ENCODE results near the gene KRTAP4-9.
"Not testable (repeated sequence)": the region's sequence is repeated elsewhere in the genome, so short reads cannot be mapped to it uniquely, and the experiment has no call there.

Gene KRTAP4-9

GRCh38 chr17:41098042-41098441 lies 7.1 kb upstream of the KRTAP4-9 start, which contains the start of gene KRTAP4-8:
TSS of gene KRTAP4-8 (minus strand) at chr17:41098142. CDS start at chr17:41098084, 58 bp downstream.
- no peak for DNase-seq (ENCODE audit: low spot score)

GRCh38 chr17:41098481-41098880 lies 6.7 kb upstream of the KRTAP4-9 start:
- peak; percentile 7 for DNase-seq (ENCODE audit: low spot score)

GRCh38 chr17:41099682-41100480 lies 5.3 kb upstream of the KRTAP4-9 start:
- DNase-seq (ENCODE audit: low spot score): not testable (repeated sequence)

GRCh38 chr17:41101586-41102259 lies 3.5 kb upstream of the KRTAP4-9 start, which contains the start of gene KRTAP4-16:
TSS of gene KRTAP4-16 (minus strand) at chr17:41102209. CDS start at chr17:41102209, 0 bp downstream.
- DNase-seq (ENCODE audit: low spot score): no peak

GRCh38 chr17:41103896-41104295 lies 1.3 kb upstream of the KRTAP4-9 start:
- no peak for DNase-seq (ENCODE audit: low spot score)

- not testable (repeated sequence) for DNase-seq (ENCODE audit: low spot score)
Measured at GRCh38 chr17:41104386-41105038, 677 bp upstream of the KRTAP4-9 start.

GRCh38 chr17:41107941-41108450 lies 2.8 kb downstream of the KRTAP4-9 start:
- no peak for DNase-seq (ENCODE audit: low spot score)

GRCh38 chr17:41108728-41109386 lies 3.7 kb downstream of the KRTAP4-9 start:
- not testable (repeated sequence) for DNase-seq (ENCODE audit: low spot score)

GRCh38 chr17:41111151-41111885 lies 6.1 kb downstream of the KRTAP4-9 start:
- no peak for DNase-seq (ENCODE audit: low spot score)

GRCh38 chr17:41116297-41116696 lies 11.1 kb downstream of the KRTAP4-9 start:
- DNase-seq (ENCODE audit: low spot score): no peak

GRCh38 chr17:41117846-41118386 lies 12.7 kb downstream of the KRTAP4-9 start, which contains the start of gene KRTAP4-11:
TSS of gene KRTAP4-11 (minus strand) at chr17:41118373. CDS start at chr17:41118315, 58 bp downstream.
- DNase-seq (ENCODE audit: low spot score): not testable (repeated sequence)

- DNase-seq (ENCODE audit: low spot score): no peak
Measured at GRCh38 chr17:41118721-41119120, 13.5 kb downstream of the KRTAP4-9 start.

GRCh38 chr17:41119696-41120690 lies 14.8 kb downstream of the KRTAP4-9 start:
- not testable (repeated sequence) for DNase-seq (ENCODE audit: low spot score)

GRCh38 chr17:41121742-41122141 lies 16.6 kb downstream of the KRTAP4-9 start:
- no peak for DNase-seq (ENCODE audit: low spot score)

GRCh38 chr17:41123292-41123990 lies 18.3 kb downstream of the KRTAP4-9 start:
- not testable (repeated sequence) for DNase-seq (ENCODE audit: low spot score)

- DNase-seq (ENCODE audit: low spot score): not testable (repeated sequence)
Measured at GRCh38 chr17:41123991-41124371, 18.8 kb downstream of the KRTAP4-9 start, which contains the start of gene KRTAP4-12. TSS of gene KRTAP4-12 (minus strand) at chr17:41124182. CDS start at chr17:41124122, 60 bp downstream.

- DNase-seq (ENCODE audit: low spot score): no peak
Measured at GRCh38 chr17:41125064-41125463, 19.9 kb downstream of the KRTAP4-9 start.

- DNase-seq (ENCODE audit: low spot score): no peak
Measured at GRCh38 chr17:41126412-41126811, 21.2 kb downstream of the KRTAP4-9 start.

GRCh38 chr17:41127371-41127770 lies 22.2 kb downstream of the KRTAP4-9 start:
- DNase-seq (ENCODE audit: low spot score): no peak

Measured in AG08395 (cell line).